Measurements from ENCODE around the gene VANGL2.

- TF ChIP-seq SP1 (IDR thresholded peaks at IDR 0.05), result no peak
- no peak for TF ChIP-seq YY1 (IDR thresholded peaks at IDR 0.05)
- no peak for TF ChIP-seq RAD21 (IDR thresholded peaks at IDR 0.05)
- TF ChIP-seq CTCF (IDR thresholded peaks at IDR 0.05; ENCODE audit: low read depth, low read length, missing input control), result no peak
- TF ChIP-seq ATF3 (IDR thresholded peaks at IDR 0.05), result no peak
- TF ChIP-seq JUND (IDR thresholded peaks at IDR 0.05), result no peak
- TF ChIP-seq TAF1 (conservative IDR thresholded peaks at IDR 0.05), result no peak
- TF ChIP-seq REST (IDR thresholded peaks at IDR 0.05), result no peak
- TF ChIP-seq RXRA (IDR thresholded peaks at IDR 0.05), result no peak
- no peak for TF ChIP-seq GABPA (IDR thresholded peaks at IDR 0.05 in 1 of 2, conservative IDR thresholded peaks at IDR 0.05 in 1 of 2)
- TF ChIP-seq MAX (IDR thresholded peaks at IDR 0.05), result no peak
Observed at GRCh38 chr1:160366731-160367515, 33.4 kb upstream of the VANGL2 start, which contains the start of gene NHLH1.

All from liver (tissue), 3 donors.